Fibroblast of the aortic adventitia (primary cell): ENCODE results near the gene PSPH. TPM values are rescaled to one million over a fixed set of nuclear protein-coding genes. Genes with fewer than 3 reads are reported as not detected.
"Not testable (repeated sequence)": the region's sequence is repeated elsewhere in the genome, so short reads cannot be mapped to it uniquely, and the experiment has no call there.

Experiments used
- DNase-seq: peaks from one replicate; pipeline ENCODE4 v3.0.0-alpha.2; 2010; ENCODE audit warnings: low read depth
- H3K4me3 ChIP-seq: 2 replicates; pipeline ENCODE4 v1.5.1; 2011; ENCODE audit warnings: low read depth, mild to moderate bottlenecking, control low read depth, low read length, moderate library complexity
- total RNA-seq: library from RNA; depleted of rRNA; stranded (reverse); fragments of >200 nt; gene quantifications from 2 replicates; pipeline ENCODE4 v1.2.3, GENCODE V29; 2012; ENCODE audit warnings: low replicate concordance
- TF ChIP-seq, protein P1 (sequence below): IDR thresholded peaks from 2 replicates; pipeline ENCODE4 v1.5.1; 2011; ENCODE audit warnings: mild to moderate bottlenecking, low read length, control low read depth, inconsistent platforms; ENCODE audit not compliant: insufficient read depth

Gene PSPH
- total RNA-seq, 1 donor = 84.3 TPM

DNA sequence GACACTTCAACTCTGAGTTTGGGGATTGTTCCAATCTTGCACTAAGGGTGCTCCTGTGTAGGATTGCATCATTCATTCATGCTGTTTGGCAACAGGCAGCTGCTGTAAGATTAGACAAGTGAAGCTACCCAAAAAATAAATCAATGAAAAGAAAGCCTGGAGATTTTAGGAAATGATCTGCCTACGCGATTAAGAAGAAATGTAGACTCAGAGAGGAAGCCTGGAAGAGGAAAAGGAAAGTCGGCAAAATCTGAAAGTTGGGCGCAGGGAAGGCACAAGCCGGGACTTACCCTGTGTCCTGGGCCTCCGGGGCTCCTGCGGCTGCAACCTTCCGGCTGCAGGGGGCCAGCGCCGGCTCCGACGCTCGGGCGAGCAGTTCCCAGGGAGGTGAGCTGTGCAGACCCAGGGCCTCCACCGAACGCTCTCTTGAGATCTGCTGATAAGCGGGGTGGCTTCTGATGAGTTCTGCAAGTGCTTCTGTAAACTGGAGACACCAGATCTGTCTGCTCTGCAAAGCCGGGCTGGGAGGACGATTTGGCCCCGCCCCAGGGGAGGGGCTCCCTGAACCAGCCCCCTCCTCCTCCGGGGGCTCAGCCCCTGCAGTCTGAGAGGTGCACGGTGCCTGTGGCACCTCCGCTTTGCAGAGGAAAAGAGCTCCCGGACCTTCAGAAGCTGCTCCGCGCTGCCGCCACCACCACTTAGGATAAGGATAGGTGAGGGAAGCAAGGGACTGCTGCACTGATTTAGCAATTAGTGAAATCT, 17.4 kb downstream of the PSPH start:
- peak overlapping the region; percentile 77 for H3K4me3 ChIP-seq

DNA sequence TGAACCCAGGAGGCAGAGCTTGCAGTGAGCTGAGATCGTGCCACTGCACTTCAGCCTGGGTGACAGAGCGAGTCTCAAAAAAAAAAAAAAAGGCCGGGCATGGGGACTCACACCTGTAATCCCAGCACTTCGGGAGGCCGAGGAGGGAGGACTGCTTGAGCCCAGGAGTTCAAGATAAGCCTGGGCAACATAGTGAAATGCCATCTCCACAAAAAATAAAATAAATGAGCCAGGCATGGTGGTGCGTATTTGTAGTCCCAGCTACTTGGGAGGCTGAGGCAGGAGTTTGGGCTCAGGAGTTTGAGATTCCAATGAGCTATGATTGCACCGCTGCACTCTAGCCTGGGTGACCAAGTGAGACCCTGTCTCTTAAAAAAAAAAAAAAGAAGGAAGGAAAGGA, 18.7 kb downstream of the PSPH start:
- not testable (repeated sequence) for DNase-seq, H3K4me3 ChIP-seq

More for the DNA sequence above, 17.4 kb downstream of the PSPH start:
- TF ChIP-seq, protein P1, sequence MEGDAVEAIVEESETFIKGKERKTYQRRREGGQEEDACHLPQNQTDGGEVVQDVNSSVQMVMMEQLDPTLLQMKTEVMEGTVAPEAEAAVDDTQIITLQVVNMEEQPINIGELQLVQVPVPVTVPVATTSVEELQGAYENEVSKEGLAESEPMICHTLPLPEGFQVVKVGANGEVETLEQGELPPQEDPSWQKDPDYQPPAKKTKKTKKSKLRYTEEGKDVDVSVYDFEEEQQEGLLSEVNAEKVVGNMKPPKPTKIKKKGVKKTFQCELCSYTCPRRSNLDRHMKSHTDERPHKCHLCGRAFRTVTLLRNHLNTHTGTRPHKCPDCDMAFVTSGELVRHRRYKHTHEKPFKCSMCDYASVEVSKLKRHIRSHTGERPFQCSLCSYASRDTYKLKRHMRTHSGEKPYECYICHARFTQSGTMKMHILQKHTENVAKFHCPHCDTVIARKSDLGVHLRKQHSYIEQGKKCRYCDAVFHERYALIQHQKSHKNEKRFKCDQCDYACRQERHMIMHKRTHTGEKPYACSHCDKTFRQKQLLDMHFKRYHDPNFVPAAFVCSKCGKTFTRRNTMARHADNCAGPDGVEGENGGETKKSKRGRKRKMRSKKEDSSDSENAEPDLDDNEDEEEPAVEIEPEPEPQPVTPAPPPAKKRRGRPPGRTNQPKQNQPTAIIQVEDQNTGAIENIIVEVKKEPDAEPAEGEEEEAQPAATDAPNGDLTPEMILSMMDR = peak; percentile 57
- peak; percentile 82 for DNase-seq

DNA sequence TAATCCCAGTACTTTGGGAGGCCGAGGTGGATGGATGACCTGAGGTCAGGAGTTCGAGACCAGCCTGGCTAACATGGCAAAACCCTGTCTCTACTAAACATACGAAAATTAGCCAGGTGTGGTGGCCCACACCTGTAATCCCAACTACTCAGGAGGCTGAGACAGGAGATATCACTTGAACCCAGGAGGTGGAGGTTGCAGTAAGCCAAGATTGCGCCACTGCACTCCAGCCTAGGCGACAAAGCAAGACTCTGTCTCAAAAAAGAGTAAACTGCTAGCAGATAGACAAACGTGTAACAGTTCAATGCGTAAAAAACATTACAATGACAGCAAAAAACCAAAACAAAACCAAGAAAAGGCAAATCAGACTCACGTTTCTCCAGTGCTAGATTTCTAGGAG, 19.7 kb downstream of the PSPH start:
- H3K4me3 ChIP-seq = not testable (repeated sequence)

DNA sequence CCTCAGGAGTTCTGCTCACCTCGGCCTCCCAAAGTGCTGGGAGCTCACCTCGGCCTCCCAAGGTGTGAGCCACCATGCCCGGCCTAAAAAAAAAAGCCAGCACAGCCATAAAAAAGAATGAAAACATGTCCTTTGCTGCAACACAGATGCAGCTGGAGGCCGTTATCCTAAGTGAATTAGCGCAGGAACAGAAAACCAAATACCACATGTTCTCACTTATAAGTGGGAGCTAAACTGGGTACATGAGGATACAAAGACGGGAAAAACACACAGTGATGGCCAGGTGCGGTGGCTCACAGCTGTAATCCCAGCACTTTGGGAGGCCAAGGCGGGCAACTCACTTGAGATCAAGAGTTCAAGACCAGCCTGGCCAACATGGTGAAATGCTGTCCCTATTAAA, 20.9 kb downstream of the PSPH start:
- TF ChIP-seq, protein P1 = no peak
- H3K4me3 ChIP-seq = no peak overlapping the region
- DNase-seq = no peak

More for the DNA sequence above, 19.7 kb downstream of the PSPH start:
- not testable (repeated sequence) for DNase-seq

DNA sequence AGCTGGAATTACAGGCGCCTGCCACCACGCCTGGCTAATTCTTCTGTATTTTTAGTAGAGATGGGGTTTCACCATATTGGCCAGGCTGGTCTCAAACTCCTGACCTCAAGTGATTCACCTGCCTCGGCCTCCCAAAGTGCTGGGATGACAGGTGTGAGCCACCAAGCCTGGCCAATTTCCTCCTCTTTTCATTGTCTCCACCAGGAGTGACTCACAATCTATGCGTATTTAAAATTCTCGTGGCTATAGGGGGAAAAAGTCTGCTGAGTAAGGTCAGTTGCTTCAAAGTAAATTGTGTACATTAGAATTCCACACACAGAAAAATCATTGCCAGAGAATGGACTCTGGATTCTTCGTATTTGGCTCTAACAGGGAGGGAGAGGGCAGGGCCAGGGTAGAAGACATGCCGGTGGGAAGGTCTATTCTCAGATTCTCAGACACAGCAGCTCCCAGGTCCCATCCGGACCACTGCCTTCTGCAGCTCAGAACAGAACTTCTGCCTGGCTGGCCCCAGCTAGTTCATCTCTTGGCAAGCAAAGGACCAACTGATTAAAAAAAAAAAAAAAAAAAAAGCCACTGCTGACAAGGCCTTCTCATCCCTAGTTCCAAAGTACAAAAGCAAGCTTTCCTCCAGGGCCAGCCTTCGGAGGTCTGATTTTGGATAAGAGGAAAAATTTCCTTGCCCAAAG, 22.2 kb downstream of the PSPH start:
- TF ChIP-seq, protein P1 = no peak
- peak; percentile 41 for DNase-seq
- no peak overlapping the region for H3K4me3 ChIP-seq

DNA sequence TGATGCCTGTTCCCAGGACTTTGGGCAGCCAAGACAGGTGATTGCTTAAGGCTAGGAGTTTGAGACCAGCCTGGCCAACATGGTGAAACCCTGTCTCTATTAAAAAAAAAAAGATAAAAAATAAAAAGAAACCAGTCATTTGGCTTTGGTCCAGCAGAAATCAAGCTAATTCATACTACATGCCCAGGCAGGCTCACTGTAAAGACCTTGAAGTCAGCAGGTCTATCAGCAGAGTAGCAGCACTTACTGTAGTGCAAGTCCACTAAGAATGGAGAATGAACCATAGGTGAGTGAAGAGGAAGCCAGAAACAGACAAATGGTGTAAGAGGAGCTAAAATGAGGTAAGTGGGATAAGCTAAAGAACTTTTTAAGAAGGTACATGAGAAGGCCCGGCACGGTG, 24.7 kb downstream of the PSPH start:
- no peak overlapping the region for H3K4me3 ChIP-seq
- TF ChIP-seq, protein P1 = no peak
- DNase-seq = no peak

DNA sequence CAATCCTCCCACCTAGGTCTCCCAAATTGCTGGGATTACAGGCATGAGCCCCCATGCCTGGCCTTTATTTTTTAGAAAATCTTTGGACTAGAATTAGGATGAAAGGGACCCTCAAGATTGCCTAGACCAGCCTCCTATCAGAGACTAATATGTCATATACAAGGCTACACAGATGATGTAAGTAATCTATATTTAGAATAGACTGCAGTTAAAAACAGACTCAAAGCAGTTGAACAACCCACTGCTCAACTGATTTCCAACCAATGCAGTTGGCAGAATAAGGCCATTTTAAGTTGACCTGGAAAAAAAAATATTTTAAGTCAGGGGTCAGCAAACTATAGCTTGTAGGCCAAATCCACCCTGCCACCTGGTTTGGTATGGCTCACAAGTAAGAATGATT, 27.7 kb downstream of the PSPH start:
- H3K4me3 ChIP-seq = no peak overlapping the region
- no peak for DNase-seq
- TF ChIP-seq, protein P1 = no peak
